Activated naive CD8-positive, alpha-beta T cell treated with anti-CD3 and anti-CD28 coated beads, Interleukin-2, amount 50 U/mL, for 16 hours (primary cell): Measurements from ENCODE around the gene AIG1.
"Not testable (repeated sequence)": the region's sequence is repeated elsewhere in the genome, so short reads cannot be mapped to it uniquely, and the experiment has no call there.

ENCODE experiments used
- DNase-seq: peaks from one replicate; pipeline ENCODE4 v3.0.0-alpha.2; 2020; ENCODE audit warnings: low read depth, low spot score

Gene AIG1, protein sequence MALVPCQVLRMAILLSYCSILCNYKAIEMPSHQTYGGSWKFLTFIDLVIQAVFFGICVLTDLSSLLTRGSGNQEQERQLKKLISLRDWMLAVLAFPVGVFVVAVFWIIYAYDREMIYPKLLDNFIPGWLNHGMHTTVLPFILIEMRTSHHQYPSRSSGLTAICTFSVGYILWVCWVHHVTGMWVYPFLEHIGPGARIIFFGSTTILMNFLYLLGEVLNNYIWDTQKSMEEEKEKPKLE

DNA sequence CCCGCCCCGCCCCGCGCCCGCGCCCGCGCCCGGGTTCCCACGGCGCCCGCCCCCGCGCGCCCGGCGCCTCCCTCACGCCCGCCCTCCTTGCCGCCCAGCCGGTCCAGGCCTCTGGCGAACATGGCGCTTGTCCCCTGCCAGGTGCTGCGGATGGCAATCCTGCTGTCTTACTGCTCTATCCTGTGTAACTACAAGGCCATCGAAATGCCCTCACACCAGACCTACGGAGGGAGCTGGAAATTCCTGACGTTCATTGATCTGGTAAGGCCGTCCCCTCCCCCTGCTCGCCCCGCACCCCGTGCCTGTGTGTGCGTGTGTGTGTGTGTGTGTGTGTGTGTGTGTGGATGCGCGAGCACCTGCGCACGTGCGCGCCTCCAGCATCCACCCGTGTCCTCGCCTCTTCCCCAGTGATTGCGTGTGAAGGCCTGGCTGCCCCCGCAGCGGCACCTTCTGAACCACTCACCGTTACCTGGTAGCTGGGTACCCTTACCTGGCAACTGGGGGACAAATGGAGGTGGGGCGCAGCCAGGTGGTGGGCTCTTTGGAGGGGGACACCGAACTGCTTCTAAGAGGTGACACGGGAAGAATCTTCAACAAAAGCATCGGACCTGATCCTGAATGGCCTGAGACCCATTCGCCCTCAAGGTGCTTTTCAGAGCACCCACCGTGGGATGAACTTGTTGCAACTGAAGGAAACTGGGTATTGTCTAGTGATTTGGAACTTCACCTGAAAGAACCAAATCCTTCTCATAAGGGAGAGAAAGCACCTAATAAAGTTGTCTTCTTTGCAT lies at the start of gene AIG1:
Gene AIG1 (plus strand): TSS at position 84 of the 791 bp plus-strand sequence. CDS start 37 bp downstream, at position 121.
- DNase-seq = peak; percentile 15

DNA sequence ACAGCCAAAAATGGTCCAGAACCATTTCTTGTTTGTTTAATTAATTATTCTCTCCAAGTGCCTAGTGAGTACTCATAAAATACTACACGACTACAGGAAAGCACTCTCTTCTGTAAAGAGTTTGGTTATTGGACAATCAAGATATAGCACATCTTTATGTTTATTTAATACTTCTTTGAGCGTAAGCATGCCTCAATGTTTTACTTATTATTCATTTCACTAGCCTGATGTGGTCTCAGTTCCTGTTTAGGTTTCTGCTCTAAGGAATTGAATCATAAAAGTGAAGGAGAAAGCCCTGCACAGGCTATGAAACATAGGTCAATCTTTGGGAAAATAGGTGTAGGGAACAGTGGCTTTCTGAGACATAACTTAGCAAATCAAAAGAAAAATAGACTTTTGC lies 45.9 kb upstream of the AIG1 start:
- no peak for DNase-seq

DNA sequence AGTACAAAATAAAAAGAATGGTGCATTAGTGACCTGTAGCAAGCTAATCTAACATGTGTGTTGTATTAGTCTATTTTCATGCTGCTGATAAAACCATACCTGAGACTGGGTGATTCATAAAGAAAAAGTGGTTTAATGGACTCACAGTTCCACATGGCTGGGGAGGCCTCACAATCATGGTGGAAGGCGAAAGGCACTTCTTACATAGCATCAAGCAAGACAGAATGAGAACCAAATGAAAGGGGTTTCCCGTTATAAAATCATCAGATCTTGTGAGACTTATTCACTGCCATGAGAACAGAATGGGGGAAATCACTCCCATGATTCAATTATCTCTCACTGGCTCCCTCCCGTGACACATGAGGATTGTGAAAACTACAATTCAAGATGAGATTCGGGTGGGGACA lies 45.4 kb upstream of the AIG1 start:
- no peak for DNase-seq

DNA sequence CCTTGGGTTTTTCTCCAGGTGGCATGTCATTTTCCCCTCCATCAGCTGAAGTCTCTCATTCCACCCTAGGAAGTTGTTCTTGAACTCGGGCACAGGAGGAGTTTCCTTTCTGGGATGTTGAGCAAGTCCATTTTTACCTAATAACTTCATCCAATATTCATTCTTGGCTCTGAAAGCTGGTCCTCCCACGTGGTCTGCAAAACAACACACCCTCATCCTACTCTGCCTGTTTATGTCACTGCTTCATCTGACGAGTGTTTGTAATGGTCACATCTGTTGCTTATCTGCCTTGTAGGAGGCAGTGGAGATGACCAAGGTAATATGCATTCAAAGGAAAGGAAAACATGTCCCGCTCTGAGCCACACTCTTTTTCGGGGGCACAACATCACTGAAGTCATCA lies 41.7 kb upstream of the AIG1 start:
- no peak for DNase-seq

DNA sequence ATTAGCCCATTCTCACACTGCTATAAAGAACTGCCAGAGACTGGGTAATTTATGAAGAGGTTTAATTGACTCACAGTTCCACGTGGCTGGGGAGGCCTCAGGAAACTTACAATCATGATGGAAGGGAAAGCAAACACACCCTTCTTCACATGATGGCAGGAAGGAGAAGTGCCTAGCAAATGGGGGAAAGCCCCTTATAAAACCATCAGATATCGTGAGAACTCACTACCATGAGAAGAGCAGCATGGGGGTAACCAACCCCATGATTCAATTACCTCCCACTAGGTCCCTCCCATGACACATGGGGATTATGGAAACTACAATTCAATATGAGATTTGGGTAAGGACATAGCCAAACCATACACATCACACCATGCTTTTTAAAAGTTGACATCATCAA lies 39.8 kb upstream of the AIG1 start:
- not testable (repeated sequence) for DNase-seq

DNA sequence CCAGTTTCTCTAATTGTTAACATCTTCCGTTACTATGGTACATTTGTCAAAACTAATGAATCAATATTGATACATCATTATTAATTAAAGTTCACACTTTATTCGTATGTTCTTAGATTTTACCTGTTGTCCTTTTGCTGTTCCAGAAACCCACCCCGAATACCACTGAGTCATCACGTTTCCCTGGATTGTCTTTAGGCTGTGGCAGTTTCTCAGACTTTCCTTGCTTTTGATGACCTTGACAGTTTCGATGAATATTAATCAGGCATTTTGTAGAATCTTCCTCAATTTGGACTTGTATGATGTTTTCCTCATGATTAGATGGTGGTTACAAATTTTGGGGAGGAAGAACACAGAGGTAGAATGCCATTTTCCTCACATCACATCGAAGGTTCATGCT lies 39.1 kb upstream of the AIG1 start:
- DNase-seq = no peak

DNA sequence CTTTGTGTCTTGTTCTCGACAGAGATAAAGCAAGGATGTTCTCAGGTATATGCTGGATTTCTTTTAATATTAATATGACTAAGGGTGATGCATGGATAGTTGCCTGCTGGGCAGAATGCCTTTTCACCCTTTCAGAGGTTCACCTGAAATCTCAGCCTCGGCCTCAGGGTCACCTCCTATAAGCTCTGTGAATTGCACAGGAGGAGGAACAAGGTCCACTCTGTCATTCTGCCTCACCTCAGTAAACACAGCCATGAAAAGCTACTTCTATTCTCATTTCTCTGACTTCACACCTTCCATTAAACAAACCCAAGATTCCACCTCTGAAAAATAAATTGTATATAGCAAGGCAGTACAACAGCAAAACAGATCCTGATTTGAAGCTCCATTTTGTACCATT lies 38.1 kb upstream of the AIG1 start:
- DNase-seq = no peak

DNA sequence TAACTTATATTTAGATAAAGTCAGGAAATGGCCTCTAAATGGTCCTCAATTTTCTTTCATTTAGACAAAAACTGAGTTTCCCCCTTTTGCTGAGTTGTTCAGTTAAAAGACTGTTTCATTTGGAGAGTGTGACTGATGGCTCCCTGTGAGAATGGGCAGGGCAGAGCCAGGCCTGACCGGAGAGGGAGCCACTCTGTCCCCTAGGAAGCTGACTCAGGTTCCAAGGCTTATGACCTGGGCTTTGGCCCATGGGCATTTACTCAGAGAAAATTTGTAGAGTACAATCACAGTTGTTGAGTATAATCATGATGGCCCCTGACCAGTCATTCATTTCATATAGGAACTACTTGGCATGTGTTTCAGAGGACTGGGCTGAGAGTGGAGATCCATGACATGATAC lies 37.0 kb upstream of the AIG1 start:
- DNase-seq = no peak

DNA sequence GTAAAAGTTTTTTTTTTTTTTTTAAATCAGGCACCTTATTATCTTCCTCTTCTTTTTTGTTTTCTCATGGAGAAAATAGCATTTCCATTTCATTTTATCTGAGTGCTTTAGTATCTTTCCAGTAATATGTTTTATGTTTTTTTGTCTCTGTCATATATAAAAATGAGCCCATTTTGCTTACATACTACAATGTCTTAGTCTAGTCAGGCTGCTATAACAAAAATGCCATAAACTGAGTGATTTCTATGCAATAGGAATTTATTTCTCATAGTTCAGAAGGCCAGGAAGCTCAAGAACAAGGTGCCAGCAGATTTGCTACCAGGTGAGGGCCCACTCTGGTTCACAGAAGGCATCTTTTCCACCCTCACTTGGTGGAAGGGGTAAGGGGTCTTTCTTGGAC lies 35.7 kb upstream of the AIG1 start:
- DNase-seq = no peak

DNA sequence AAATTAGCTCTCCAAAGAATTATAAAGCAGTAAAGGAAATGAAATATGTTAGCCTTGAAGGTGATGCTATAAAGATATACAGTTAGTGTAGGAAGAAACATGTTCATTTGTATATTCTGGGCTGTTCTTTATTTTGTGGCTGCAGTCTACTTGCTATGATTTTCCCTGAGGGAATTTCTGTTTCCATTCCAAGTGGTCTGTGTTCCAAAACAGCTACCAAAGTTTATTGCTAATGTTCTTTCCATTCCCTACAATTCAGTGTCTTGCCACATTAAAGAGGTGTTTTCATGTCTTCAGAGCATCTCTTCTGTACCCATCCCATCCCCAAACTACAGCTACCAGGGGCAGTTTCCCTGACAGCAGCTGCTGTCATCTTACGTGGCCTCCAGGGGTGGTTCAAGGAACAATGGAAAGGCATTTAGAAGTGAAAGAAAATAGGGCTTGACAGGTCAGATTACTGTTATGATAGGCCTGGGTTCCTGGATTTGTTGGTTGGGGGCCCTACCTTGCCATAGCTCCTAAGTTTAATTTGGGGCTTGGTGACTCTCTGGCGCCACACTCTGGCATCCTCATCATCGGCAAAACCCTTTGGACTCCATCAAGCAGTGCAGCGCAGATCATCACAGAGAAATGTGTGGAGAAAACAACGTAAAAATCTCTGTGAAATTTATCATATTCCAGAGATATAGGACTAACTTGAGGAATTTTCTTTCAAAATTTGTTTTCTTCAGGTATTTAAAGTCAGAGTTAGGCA lies 33.8 kb upstream of the AIG1 start:
- peak; percentile 11 for DNase-seq

DNA sequence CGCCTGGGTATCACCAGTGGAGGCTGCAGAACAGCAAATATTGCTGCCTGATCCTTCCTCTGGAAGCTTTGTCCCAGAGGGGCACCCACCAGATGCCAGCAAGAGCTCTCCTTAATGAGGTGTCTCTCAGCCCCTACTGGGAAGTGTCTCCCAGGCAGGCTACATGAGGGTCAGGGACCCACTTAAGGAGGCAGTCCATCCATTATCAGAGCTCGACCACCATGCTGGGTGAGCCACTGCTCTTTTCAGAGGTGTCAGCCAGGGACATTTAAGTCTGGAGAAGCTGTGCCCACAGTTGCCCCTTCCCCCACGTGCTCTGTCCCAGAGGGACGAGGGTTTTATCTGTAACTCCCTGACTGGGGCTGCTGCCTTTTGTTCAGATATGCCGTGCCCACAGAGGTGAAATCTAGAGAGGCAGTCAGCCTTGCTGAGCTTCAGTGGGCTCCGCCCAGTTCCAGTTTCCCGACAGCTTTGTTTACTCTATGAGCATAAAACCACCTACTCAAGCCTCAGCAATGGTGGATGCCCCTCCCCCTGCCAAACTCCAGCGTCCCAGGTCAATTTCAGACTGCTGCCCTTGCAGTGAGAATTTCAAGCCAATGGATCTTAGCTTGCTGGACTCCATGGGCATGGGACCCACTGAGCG lies 25.9 kb upstream of the AIG1 start:
- no peak for DNase-seq

DNA sequence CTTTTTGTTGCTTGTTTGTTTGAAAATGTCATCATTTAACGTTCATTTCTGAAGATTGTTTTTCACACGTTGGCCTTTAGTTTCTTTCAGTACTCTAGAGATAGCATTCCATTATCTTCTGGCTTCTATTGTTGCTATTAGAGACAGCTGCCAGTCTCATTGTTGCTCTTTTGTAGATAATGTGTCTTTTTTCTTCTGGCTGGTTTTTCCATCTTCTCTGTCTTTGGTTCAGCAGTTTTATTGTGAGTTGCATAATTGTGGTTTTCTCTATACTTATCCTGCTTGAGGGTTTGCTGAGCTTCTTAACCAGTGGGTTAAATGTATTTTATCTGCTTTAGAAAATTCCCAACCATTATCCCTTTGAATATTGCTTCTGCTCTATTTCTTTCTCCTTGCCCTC lies 23.2 kb upstream of the AIG1 start:
- DNase-seq = no peak

DNA sequence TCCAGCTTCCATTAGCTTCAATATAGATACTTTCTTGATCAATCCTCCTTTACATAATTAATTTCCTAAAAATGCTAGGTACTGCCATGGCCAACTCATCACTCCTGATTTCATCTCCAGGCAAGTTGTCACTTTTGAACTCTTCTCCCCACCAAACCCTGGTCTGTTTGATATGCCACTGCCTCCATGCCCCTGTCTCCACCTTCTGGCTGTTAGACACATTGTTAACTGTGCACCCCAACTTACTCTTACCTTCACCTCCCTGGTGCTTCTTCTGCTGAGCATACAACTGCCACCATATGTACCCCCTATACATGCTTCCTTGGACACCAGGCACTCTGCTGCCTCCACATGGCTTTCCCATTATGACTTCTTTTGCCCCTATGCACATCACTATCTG lies 21.9 kb upstream of the AIG1 start:
- DNase-seq = no peak

DNA sequence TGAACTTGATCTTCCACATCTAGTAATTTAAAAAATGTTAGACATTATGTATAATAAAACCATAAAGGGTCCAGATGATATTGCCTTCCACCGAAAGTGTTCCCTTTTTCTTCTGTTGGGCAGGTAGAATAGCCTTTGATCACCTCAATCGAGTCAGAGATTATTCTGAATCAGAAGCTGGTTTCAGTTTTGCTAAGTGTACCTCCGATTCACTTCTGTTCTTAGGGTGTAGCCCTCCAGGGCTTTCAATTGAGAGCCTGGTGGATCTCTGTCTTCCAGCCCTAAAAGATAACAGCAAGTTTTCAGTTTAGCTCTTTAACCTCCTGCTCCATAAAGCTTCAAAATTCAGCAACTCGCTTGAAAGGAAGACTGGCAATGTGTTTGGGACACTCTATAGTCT lies 21.1 kb upstream of the AIG1 start:
- no peak for DNase-seq

DNA sequence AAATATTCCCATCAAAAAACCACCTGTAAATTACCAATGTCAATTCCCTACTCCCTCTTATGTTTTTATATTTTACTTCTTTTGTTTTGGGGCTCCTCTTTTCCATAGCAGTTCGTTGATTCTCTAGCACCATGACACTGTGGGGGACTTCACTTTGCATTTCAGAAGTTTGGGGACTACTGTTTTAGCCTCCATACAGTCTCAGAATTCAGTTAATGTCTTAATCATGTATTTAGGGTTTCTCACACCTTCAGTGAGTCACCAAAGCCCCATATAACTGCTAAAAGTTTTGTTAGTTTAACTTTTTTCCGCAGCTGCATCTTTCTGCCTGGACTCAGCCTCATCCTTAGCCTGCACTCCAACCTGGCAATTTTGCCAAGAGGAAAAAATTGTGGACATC lies 20.7 kb upstream of the AIG1 start:
- DNase-seq = no peak

DNA sequence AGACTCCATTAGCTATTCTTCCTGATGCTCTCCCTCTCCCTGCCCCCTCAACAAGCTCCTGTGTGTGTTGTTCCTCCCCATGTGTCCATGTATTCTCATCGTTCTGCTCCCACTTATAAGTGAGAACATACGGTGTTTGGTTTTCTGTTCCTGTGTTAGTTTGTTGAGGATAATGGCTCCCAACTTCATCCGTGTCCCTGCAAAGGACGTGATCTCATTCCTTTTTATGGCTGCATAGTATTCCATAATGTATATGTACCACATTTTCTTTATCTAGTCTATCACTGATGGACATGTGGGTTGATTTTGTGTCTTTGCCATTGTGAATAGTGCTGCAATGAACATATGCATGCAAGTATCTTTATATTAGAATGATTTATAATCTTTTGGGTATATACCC lies 16.3 kb upstream of the AIG1 start:
- DNase-seq = not testable (repeated sequence)

DNA sequence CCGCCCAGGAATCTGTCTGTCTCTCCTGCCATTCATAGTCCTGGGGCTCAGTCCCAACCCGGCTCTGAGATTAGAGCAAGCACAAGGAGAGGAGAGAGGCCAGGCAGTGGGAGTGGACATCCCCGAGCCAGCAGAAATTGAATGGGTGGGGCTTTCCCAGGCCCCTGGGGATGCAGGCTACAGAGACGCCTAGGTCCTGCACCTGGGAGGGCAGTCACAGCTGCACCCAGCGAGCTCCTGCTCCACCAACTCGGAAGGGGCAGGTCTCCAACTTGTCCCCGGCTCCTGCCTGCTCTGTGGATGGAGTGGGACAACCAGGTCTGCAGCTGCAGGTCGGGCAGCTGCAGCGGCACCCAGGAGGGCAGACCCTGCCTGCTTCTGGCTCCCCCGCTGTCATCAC lies 11.1 kb upstream of the AIG1 start:
- no peak for DNase-seq

DNA sequence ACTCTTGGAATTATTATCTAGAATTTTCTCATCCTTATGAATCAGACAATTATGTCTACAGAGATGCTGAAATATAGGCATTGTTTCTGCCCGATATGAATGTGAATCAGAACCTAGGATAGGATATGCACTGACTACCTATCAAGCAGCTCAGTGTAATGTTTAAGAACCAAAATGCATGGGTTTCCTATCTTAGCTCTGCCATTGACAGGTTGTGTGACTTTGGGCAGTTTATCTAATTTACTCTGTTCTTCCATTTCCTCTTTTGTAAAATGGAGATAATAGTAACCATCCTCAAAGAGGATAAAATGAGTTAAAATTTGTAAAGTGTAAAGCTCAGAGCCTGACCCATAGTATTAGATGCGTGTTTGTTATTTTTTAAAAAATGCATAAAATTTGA lies 10.2 kb upstream of the AIG1 start:
- no peak for DNase-seq

DNA sequence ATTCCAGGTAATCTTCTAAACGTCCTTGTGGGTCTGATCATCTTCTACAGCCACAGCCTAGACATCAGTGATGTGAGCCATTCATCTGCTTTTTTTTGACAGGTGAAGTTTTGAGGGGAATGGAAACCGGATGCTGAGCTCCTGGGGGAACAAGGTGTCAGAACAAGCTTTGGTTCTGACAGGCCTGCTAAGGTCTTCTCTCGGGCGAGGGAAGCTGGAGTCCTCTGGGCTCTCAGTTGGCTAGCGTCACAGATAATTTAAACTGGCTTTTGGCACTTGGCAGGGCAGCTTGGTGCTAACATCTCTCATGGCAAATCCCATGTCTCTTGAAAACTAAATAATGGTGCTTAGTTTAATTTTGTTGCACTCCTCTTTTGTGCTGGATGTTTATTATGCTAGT lies 8.4 kb upstream of the AIG1 start:
- DNase-seq = no peak

DNA sequence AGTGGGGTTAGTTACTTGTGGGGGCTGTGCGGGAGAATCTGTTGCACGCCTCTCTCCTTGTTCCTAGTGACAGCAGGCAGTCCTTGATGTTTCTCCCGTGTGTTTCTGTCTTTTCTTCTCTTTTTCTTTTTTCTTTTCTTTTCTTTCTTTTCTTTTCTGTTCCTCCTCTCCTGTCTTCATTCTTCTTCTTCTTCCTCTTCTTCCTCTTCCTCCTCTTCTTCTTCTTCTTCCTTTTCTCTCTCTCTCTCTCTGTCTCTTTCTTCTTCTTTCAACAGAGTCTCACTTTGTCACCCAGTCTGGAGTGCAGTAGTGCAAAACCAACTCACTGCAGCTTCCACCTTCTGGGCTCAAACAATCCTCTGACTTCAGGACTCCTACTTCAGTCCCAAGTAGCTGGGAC lies 6.8 kb upstream of the AIG1 start:
- no peak for DNase-seq

DNA sequence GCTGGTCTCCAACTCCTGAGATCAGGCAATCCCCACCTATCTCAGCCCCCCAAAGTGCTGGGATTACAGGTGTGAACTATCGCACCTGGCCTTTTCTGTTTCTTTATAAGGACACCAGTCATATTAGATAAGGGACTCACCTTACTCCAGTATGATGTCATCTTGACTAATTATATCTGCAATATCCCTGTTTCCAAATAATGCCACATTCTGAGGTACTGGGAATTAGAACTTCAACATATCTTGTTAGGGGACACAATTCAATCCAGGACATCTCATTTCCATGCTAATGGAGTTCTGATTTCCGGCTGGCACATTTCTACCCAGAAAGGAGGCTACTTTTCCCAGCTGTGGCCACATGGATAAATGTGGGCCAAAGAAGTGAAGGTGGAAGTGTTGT lies 6.4 kb upstream of the AIG1 start:
- DNase-seq = no peak

DNA sequence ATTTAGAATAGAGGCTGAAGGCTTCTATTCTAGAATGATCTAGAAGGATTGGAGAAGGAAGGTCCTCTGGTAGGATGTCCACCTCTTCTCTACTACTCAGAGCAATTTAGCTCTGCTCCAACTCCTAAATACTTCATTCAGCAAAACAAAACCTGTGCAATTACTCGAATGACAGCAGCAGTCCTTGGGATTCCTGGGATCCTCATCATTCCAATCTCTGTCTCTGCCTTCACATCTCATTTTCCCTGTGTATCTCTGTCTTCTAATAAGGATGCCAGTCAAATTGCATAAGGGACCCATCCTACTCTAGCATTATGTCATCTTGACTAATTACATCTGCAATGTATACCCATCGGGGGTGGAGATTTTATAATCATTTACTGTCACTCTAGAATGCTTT lies 5.5 kb upstream of the AIG1 start:
- DNase-seq = no peak
